Stimulated activated CD8-positive, alpha-beta memory T cell treated with anti-CD3 and anti-CD28 coated beads, Interleukin-7, amount 100 ng/mL, for 4 hours (primary cell): Measurements from ENCODE around the gene TBPL1.
"Not testable (repeated sequence)": the region's sequence is repeated elsewhere in the genome, so short reads cannot be mapped to it uniquely, and the experiment has no call there.

ENCODE experiments used
- DNase-seq, 2 donors: peaks; one replicate each; pipeline ENCODE4 v3.0.0-alpha.2; 2020; ENCODE audit warnings: low read depth in 2 of 2

TBPL1 gene

GRCh38 chr6:133953634-133954415, 801 bp downstream of the TBPL1 start:
- DNase-seq, result no peak

- no peak for DNase-seq
Observed at GRCh38 chr6:133954657-133955576, 1.9 kb downstream of the TBPL1 start.

GRCh38 chr6:133955582-133956415, 2.8 kb downstream of the TBPL1 start:
- DNase-seq, result no peak

- DNase-seq, result no peak
Observed at GRCh38 chr6:133956416-133957049, 3.5 kb downstream of the TBPL1 start.

DNA sequence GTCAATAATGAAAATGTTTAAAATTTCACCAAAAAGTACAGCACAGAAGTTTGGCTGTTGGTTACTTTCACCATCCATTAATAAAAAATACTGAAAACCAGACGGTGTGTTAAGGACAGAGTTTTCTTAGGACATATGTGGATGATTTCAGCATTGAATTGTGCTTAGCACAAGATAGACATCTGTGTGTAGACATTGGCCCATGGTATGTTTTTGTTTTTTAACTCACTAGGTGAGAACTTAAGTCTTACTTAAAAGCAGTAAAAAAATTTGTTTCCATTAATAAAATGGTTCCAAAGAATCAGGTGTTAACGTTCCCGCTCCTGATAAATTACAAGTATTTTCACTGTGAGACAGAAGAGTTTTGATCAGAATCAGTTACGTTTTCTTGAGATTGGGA, 4.2 kb downstream of the TBPL1 start:
- DNase-seq, result no peak

DNA sequence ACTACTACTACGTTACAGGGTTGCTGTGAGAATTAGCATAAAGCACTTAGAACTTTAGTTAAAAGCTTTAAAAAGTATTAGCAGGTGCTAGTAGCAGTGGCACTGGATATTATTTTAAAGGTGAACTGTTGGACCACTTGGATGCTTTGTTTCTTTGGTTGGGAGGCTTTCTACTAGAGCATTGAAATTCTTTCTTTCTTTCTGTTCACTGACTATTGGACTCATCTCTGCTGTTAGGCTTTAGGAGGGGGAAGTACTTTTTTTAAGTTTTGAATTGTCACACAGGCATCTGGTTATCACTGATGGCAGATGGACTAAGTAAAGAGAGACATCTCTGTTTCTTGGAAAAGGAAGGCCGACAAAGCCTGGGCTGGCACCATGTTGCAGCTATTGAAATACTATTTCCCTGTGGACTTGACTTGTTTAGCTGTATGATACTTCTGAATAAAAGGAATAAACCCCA, 4.8 kb downstream of the TBPL1 start:
- no peak for DNase-seq

DNA sequence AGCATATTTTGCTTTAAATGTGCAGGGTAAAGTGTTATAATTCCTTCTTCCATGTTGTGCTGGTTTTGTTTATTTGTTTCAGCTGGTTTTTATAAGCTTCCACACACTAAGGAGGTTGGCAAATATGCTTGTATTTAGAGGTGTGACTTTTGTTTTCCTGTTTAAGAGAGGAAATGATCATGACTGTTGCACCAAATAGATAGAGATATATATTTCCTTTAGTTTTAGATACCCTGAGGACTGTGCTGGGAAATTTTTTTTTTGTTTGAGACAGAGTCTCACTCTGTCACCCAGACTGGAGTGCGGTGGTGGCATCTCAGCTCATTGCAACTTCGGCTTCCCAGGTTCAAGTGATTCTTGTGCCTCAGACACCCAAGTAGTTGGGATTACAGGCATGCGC, 5.8 kb downstream of the TBPL1 start:
- no peak for DNase-seq

- no peak for DNase-seq
Observed at GRCh38 chr6:133959667-133960368, 6.8 kb downstream of the TBPL1 start.

GRCh38 chr6:133961831-133962230, 8.8 kb downstream of the TBPL1 start:
- no peak for DNase-seq

DNA sequence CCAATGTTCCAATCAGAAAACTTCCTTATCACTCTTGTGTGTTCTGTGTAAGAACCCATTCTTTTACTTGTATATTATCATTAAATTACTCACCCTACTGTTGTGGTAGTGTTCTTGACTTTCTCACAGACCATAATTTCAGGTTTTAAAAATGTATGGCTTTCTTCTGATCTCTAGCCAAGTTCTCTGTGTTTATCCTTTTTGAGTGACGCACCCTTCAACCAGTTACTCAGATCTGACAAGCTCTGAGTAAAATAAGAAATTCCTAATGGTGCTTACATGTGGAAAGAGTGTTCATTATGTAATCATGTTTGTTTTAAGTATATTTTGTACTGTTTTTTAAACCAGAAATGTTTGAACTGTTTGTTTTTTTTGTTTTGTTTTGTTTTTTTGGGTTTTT, 11.0 kb downstream of the TBPL1 start:
- DNase-seq, result no peak

DNA sequence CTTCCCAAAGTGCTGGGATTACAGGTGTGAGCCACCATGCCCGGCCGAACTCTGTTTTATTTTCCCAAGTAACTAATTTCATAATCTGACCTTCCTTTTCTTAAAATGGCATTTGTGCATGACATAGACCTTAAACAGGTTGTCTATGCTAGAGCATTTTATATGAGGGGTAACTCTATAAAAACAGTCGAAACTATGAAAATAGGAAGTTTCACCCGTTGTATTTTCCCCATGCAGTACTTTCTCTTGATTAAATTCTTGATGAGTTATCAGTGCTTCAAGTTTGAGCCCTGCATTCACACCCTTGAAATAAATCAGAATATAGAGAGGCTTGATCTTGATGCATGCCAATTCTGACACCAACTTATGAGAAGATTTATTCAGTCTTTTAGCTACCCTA, 11.7 kb downstream of the TBPL1 start:
- no peak for DNase-seq

- DNase-seq, result no peak
Observed at GRCh38 chr6:133965817-133966360, 12.9 kb downstream of the TBPL1 start.

- no peak for DNase-seq
Observed at GRCh38 chr6:133966654-133967329, 13.8 kb downstream of the TBPL1 start.

DNA sequence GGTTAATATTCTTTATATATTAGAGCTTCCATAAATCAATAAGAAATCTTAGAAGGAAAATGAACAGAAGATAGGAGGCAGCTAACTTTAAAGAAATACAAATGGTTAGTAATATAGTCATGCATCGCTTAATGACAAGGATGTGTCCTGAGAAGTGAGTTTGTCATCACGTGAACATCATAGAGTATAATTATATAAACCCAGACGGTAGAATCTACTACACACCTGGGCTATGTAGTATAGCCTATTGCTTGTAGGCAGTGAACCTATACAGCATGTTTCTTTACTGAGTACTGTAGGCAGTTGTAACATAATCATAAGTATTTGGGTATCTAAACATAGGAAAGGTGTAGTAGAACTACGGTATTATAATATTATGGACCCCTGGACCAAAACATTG, 14.3 kb downstream of the TBPL1 start:
- DNase-seq, result no peak

DNA sequence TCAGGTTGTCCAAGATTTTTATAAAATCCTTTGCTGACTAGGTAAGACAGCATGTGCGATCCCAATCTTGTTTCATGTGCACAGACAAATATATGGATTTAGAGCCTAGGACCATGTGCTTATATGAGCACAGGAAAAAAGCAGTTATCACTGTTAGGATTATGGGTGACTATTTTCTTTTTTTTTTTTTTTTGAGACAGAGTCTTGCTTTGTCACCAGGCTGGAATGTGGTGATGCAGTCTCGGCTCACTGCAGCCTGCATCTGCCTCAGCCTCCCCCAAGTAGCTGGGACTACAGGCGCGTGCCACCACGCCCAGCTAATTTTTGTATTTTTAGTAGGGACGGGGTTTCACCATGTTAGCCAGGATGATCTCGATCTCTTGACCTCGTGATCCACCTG, 14.8 kb downstream of the TBPL1 start:
- not testable (repeated sequence) for DNase-seq

DNA sequence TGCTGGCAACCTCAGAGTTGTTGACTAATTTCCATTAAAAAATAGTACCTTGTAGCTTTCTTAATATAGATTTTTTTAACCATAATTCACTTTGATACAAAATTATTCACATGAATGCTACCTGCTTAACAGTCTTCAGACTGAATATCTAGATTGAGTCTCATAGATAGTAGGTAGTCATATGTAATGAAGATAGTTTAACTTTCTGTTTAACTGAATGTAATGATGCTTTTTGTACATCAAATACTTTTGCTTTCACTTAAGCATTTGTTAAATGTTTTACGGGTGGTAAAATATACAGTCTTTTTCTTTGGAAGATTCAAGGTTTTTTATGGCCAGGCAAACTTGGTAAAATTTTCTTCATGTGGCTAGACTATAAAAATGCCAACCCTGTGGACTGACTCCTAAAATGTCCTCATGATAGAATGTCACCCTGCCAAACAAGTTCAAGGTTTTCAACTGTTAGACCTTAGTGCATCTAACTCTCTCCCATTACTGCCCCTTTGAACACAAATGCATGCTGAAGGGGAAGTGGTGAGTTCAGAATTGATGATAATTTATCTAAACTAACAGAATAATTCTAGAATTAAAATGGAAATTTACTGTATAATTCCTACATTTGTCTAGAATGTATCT, 16.4 kb downstream of the TBPL1 start:
- DNase-seq, result no peak

DNA sequence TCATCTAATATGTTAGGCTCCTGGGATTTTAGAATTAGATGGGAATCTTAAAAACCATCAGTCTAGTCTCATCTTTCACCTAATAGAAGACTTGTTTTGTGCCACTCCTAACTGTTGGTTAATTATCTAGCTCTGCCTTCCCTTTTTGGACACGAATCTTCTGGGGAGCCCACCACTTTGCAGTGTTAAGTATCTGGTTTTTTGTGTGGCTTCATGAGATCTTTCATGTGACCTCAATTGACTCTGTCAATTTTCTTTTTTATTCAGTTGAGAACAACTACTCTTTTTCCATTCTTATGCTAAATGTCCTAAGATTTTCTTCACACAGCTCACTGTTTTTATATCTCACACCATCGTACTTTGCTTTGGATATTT, 16.9 kb downstream of the TBPL1 start:
- no peak for DNase-seq

GRCh38 chr6:133971861-133972260, 18.8 kb downstream of the TBPL1 start:
- DNase-seq, result no peak

DNA sequence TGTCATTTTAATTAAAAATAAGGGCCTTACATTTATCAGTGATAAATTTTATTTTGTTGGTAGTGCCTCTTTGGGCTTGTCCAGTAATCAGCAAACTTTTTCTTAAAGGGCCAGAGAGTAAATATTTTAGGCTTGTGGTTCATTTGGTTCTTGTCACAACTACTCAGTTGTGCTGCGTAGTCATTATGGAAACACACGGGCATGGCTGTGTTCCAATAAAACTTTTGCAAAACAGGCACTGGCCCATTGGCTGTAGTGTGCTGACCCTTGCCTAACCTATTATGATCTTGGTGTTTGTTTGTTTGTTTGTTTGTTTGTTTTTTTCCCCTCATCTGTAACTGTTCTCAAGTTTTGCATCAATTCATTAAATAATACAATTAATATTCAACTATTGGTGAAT, 19.4 kb downstream of the TBPL1 start:
- no peak for DNase-seq
